ENCODE data around the gene AGMO. TPM values are rescaled to one million over a fixed set of nuclear protein-coding genes. Genes with fewer than 3 reads are reported as not detected.

The AGMO gene
- total RNA-seq, 1 donor from 2014 or later, result under 0.01 TPM

DNA sequence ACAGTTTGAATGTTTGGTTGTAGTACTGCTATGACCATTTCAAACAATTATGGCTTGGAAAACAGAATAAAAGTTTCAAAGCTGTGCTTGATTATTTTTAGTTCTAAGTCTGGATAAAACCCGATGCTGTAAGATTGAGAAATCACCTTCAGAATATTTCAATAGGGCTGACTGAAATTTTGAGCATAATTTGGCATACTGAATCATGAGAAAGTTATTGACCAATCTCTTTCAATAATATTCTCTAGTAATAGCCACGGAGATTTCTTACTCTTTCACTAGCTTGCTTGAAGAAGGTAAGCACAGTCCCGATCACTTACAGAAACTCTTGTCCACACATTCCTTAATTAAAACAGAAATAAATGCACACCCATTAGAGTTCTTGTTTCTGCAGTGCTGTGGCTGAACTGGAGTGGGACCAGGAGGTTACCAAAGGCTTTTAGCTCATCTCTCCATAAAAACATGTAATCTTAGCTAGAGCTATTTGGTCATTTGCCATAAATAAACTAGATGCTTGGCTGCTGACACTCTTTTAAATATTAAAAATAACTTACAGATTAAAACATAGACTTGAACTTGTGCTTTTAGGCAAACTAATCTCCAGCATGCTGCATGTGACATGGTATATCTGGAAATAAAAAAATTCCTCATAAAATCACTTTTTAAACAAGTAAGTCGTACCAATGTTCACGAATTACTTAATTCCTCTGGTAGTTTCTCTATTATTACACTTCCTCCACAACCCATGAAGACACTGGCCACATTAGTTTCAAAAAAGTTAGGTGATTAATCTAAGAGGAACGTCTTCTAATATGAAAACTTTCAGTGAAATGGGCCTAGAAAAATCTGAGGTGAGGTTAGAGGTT, 97.8 kb downstream of the AGMO start:
- FAIRE-seq, result no peak
- DNase-seq (ENCODE audit: low spot score in 2 of 2), result no peak

GRCh38 chr7:15462721-15463389, 99.0 kb downstream of the AGMO start:
- FAIRE-seq (no peak), DNase-seq (ENCODE audit: low spot score in 2 of 2) (no peak)

DNA sequence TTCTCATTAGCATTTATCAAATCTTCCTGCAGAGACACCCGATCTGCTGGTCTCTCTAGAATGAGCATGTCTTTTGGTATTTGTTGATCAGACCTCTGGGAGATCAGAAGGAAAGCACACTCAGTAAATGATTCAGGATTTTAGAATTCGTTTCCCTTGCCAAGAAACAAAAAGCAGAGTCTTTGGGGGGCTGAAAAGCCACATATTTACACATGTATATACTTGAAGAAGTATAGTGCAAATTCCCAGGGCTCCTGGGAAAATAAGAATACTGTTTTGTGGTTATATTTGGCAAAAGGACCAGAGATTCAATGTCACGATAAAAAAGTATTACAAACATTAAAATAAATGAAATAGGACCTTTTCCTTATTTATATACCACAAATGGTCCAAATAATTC, 100.2 kb downstream of the AGMO start:
- DNase-seq (ENCODE audit: low spot score in 2 of 2) (no peak), FAIRE-seq (no peak)

GRCh38 chr7:15459018-15459615, 102.7 kb downstream of the AGMO start:
- no peak for FAIRE-seq
- DNase-seq (ENCODE audit: low spot score in 2 of 2), result no peak

DNA sequence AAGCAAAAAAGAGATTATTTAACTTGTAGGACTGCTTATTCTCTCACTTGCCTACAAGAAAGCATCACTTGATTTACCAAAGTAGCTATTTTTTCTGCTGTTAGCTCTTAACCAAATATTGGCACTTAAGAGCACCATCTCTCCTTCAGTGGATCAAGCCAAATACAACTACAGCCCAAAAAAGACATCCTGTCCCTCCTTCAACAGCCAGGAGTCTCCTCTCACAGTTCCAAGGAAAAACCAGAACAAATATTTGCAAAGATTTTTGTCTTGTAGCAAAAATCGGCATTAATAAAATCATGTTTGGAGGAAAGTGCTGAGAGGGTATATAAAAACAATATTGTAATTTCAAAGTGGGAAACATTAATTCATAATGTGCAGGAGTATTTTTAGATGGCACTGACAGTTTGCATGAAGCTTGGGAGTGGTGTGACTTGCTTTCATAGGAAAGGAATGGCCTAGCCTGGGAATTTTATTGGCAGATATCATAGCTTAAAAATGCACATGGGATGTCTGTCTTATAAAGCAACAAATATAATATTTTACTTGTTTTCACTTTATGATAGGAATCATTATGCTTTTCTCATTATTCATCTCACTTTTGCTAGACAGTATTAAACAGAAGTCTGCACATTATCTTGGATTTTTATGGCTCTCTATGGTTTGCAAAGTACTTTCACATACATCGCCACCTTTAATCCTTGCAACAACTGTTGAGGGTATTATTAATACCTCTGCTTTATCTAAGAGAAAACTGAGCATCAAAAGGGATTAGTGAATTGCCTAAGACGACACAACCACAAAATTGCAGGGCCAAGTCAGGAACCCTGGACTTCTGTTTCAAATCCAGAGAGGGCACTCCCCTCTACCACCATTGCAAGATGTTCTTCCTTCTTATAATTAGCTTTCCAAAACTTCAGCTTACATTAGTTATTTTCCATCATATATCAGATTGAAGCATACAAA, 103.5 kb downstream of the AGMO start:
- FAIRE-seq, result no peak
- no peak for DNase-seq (ENCODE audit: low spot score in 2 of 2)

- FAIRE-seq (no peak), DNase-seq (ENCODE audit: low spot score in 2 of 2) (no peak)
Observed at GRCh38 chr7:15452670-15453069, 109.1 kb downstream of the AGMO start.

DNA sequence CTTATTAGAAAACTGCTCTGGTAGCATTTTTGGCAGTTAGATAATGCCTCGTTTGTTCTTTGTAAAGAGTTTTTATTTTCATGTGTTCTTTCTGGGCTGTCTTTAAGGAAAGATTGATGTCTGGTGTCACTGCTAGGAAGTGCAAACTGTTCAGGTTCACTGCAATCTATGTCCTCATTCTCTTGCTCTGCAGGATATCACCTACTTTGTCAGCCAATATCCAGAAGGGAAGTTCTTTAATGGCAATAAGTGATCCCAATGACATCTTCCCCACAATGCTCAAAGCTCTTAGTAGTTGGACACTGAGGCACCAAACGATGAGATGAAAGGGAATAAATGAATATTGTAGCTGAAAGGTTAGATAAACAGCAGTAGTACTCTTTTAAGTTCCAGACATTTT, 115.1 kb downstream of the AGMO start:
- DNase-seq (ENCODE audit: low spot score in 2 of 2) (no peak), FAIRE-seq (no peak)

- FAIRE-seq, result peak; percentile 6
- no peak for DNase-seq (ENCODE audit: low spot score in 2 of 2)
Observed at GRCh38 chr7:15446280-15446679, 115.5 kb downstream of the AGMO start.

GRCh38 chr7:15441915-15442314, 119.9 kb downstream of the AGMO start:
- no peak for DNase-seq (ENCODE audit: low spot score in 2 of 2)
- no peak for FAIRE-seq

DNA sequence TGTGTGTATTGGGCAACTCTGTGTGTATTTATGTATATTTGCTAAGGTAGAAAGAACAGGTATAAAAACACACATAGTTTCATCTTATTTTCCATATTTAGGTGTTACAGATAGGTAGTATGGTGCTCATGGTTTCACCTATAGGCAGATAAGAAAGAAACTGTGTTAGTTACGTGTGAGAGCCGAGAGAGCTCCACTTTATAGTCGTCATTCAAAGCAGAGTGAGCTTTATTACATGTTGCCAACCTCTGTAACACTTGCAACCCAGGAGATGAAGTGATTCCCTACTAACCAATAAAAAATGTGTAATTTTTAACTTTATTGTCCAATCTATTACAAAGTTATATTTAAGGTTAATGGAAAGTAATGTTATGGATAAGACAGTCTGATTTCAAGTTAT, 121.3 kb downstream of the AGMO start:
- DNase-seq (ENCODE audit: low spot score in 2 of 2) (no peak), FAIRE-seq (no peak)

DNA sequence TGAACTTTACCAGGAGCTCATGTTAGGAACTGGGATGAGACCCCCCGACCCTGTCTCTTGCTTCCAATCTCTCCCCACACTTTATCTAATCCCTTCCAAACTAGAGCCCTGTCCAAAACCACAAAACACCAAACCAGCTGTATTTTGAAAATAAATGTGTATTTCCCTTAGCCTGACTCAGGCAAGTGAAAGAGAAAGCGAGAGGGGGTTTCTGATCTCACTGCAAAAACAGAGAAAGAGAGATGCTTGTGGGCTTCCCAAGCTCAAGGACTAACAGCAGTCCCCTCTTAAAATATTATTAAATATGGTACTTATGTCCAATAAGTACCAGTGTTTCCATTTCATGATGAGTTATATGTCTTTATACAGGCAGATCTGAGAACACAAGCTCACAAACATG, 122.0 kb downstream of the AGMO start:
- DNase-seq (ENCODE audit: low spot score in 2 of 2) (no peak), FAIRE-seq (no peak)

GRCh38 chr7:15433151-15433550, 128.7 kb downstream of the AGMO start:
- FAIRE-seq (no peak), DNase-seq (ENCODE audit: low spot score in 2 of 2) (no peak)

- DNase-seq (ENCODE audit: low spot score in 2 of 2), result no peak
- FAIRE-seq, result no peak
Observed at GRCh38 chr7:15430911-15431310, 130.9 kb downstream of the AGMO start.

- FAIRE-seq (peak; percentile 70), DNase-seq (ENCODE audit: low spot score in 2 of 2) (no peak)
Observed at GRCh38 chr7:15430191-15430590, 131.6 kb downstream of the AGMO start.

GRCh38 chr7:15424468-15424867, 137.3 kb downstream of the AGMO start:
- DNase-seq (ENCODE audit: low spot score in 2 of 2) (no peak), FAIRE-seq (no peak)

DNA sequence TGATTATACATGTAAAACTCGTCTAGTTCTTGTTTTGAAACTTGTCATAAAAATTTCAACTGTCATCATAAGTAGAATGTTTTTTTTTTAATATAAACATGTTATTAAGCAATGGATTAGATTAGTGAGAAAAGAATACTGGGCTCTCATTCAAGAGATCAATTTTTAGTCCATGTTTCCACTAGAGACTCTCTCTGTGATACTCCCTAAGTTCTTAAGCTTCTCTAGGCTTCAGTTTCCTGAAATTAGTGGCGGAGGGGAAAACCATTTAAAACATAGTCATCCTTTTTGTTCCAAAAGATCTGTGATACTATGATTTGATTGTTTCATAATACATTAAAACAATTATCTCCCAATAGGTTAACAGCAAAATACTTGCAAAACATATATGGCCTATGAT, 142.2 kb downstream of the AGMO start:
- DNase-seq (ENCODE audit: low spot score in 2 of 2) (no peak), FAIRE-seq (no peak)

DNA sequence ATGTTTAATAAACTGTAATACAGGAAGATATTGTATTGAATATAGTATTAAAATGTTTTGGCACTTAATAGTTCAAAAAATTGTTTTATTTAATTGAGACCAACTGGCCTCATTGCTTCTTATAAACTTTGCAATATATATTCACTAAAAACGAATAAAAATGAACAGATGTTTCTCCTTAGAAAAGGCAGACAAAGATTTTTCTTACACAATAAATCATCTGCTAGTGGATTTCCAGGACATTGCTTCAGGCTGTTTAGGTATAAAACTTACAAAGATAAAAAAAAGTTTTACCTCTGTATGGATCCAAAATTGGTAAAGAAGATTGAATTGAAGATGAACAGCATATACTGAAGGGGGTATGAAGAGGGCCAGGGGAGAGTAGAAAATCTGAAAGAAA, 143.6 kb downstream of the AGMO start:
- DNase-seq (ENCODE audit: low spot score in 2 of 2), result no peak
- no peak for FAIRE-seq

GRCh38 chr7:15417341-15417988, 144.3 kb downstream of the AGMO start:
- DNase-seq (ENCODE audit: low spot score in 2 of 2) (no peak), FAIRE-seq (no peak)

- FAIRE-seq (no peak), DNase-seq (ENCODE audit: low spot score in 2 of 2) (no peak)
Observed at GRCh38 chr7:15411019-15411418, 150.8 kb downstream of the AGMO start.

DNA sequence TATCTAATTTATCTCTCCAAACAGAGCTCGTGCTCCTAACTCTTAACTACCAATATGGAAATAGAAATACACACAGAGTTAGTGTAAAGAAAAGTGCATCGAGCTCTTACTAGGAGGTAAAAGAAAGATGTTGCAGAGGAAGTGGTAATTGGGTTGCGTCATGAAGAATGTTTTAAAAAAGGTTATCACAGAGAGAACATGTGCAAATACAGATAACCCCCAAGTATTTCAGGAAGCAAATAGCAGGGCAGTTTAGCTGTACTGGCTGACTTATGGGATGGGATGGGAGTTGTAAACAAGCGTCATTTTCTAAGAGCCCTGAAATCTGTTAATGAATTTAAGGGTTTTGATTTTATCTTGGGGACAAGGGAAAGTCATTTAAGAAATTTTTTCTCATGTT, 153.9 kb downstream of the AGMO start:
- no peak for FAIRE-seq
- no peak for DNase-seq (ENCODE audit: low spot score in 2 of 2)

All from frontal cortex (tissue), 4 donors.